Gastroesophageal sphincter (tissue), 3 donors: ENCODE data around the gene FBXO48.

Source experiments
- CTCF ChIP-seq, 4 experiments: fragments of 200-600 bp in 2 of 4; fragments of 450-650 bp in 2 of 4; sonication (generic) in 1 of 4; IDR thresholded peaks; one replicate each; pipeline ENCODE4 v1.5.1; 2017 to 2019; ENCODE audit warnings: antibody characterized with exemption in 4 of 4, mild to moderate bottlenecking in 2 of 4, moderate library complexity in 2 of 4
- EP300 ChIP-seq: sonication (generic); formaldehyde crosslinking; IDR thresholded peaks from one replicate; pipeline ENCODE4 v1.6.1; 2017; ENCODE audit warnings: antibody characterized with exemption, mild to moderate bottlenecking

GRCh38 chr2:68434981-68435380 lies 32.1 kb downstream of the FBXO48 start:
- TF ChIP-seq CTCF (IDR thresholded peaks at IDR 0.05), result no peak
- no peak for TF ChIP-seq EP300
